Karpas-422 (cell line): ENCODE results near the gene MED7. TPM values are rescaled to one million over a fixed set of nuclear protein-coding genes. Genes with fewer than 3 reads are reported as not detected.

Source experiments
- DNase-seq: peaks from one replicate; pipeline ENCODE4 v3.0.0-alpha.2; 2015
- H2AFZ ChIP-seq: fragments of 200-600 bp; sonication (generic); 2 replicates; pipeline ENCODE4 v1.6.1; 2014; ENCODE audit warnings: antibody characterized with exemption, low read length, mixed read lengths
- H3K27ac ChIP-seq: fragments of 200-600 bp; sonication (generic); 2 replicates; pipeline ENCODE4 v1.5.1; 2014; ENCODE audit warnings: mild to moderate bottlenecking, low read length, moderate library complexity
- H3K27me3 ChIP-seq: fragments of 200-600 bp; sonication (generic); 2 replicates; pipeline ENCODE4 v1.6.1; 2014; ENCODE audit warnings: low read length, mixed read lengths
- H3K36me3 ChIP-seq: fragments of 200-600 bp; sonication (generic); 2 replicates; pipeline ENCODE4 v1.6.1; 2014; ENCODE audit warnings: low read length, mixed read lengths; ENCODE audit not compliant: insufficient read depth
- H3K4me1 ChIP-seq: fragments of 200-600 bp; sonication (generic); 2 replicates; pipeline ENCODE4 v1.6.1; 2014; ENCODE audit warnings: mild to moderate bottlenecking, low read length, mixed read lengths
- H3K4me2 ChIP-seq: fragments of 200-600 bp; sonication (generic); 2 replicates; pipeline ENCODE4 v1.6.1; 2014; ENCODE audit warnings: low read length, low read depth, mild to moderate bottlenecking; ENCODE audit not compliant: poor library complexity, severe bottlenecking
- H3K4me3 ChIP-seq: fragments of 200-600 bp; sonication (generic); 2 replicates; pipeline ENCODE4 v1.5.1; 2014; ENCODE audit warnings: mild to moderate bottlenecking, antibody characterized with exemption, low read length, mixed read lengths
- H3K79me2 ChIP-seq: fragments of 200-600 bp; sonication (generic); 2 replicates; pipeline ENCODE4 v1.6.1; 2014; ENCODE audit warnings: mild to moderate bottlenecking, low read length, mixed read lengths
- H3K9ac ChIP-seq: fragments of 200-600 bp; sonication (generic); 2 replicates; pipeline ENCODE4 v1.6.0; 2014; ENCODE audit warnings: low read length
- H3K9me2 ChIP-seq: fragments of 200-600 bp; sonication (generic), shearing (Covaris generic); replicated peaks from 2 replicates; pipeline ENCODE4 v1.6.0; 2014; ENCODE audit warnings: mild to moderate bottlenecking, low read length, moderate library complexity; ENCODE audit not compliant: insufficient read depth
- H3K9me3 ChIP-seq: fragments of 300-700, 200-600 bp; sonication (generic); 2 replicates; pipeline ENCODE4 v1.6.1; 2014; ENCODE audit warnings: low read length, mixed read lengths
- H4K20me1 ChIP-seq: fragments of 200-600 bp; sonication (generic); 2 replicates; pipeline ENCODE4 v1.6.1; 2014; ENCODE audit warnings: mild to moderate bottlenecking, antibody characterized with exemption, low read length, low read depth; ENCODE audit not compliant: insufficient read depth
- total RNA-seq: library from RNA; depleted of rRNA; stranded (reverse); fragments of >200 nt; shearing (Covaris generic); gene quantifications from 2 replicates; pipeline ENCODE4 v1.2.3, GENCODE V29; 2014; ENCODE audit warnings: low replicate concordance

The MED7 gene
- total RNA-seq, 1 experiment from 2014 or later, result 12.2 TPM

- Histone ChIP-seq H3K9me3 (no peaks in the 10 kb centered on the region), H3K27me3 (no peaks in the 10 kb centered on the region), H3K4me3 (no peak overlapping the region), H3K9ac (no peak overlapping the region), H3K79me2 (no peaks in the 10 kb centered on the region), H3K4me1 (peaks cover 4% of the 10 kb centered on the region; the same call in 1 of the 2 replicates), H2AFZ (no peak overlapping the region), H3K9me2 (no peaks in the 10 kb centered on the region), H3K36me3 (no peaks in the 10 kb centered on the region), H3K27ac (no peak overlapping the region), H3K4me2 (no peak overlapping the region), H4K20me1 (no peaks in the 10 kb centered on the region)
- DNase-seq, result peak; percentile 29
These were observed 14.7 kb upstream of the MED7 start for GRCh38 chr5:157157293-157157891.

- Histone ChIP-seq H3K9ac (no peak overlapping the region), H3K27me3 (no peaks in the 10 kb centered on the region), H3K4me1 (peaks cover 10% of the 10 kb centered on the region; the same call in 1 of the 2 replicates), H3K4me2 (no peak overlapping the region), H3K9me2 (no peaks in the 10 kb centered on the region), H2AFZ (0 out of 2 replicates have a peak overlapping the region, but pooled peaks have one; percentile 31), H3K9me3 (no peaks in the 10 kb centered on the region), H4K20me1 (no peaks in the 10 kb centered on the region), H3K4me3 (no peak overlapping the region), H3K36me3 (no peaks in the 10 kb centered on the region), H3K79me2 (no peaks in the 10 kb centered on the region), H3K27ac (no peak overlapping the region)
- peak; percentile 15 for DNase-seq
These were observed 12.6 kb upstream of the MED7 start for GRCh38 chr5:157155297-157155696.

GRCh38 chr5:157150995-157151394, 8.3 kb upstream of the MED7 start:
- H3K36me3 ChIP-seq, result no peaks in the 10 kb centered on the region
- H3K4me1 ChIP-seq, result peaks cover 20% of the 10 kb centered on the region
- no peaks in the 10 kb centered on the region for H3K27me3 ChIP-seq
- no peak overlapping the region for H3K4me2 ChIP-seq
- H3K9me3 ChIP-seq, result no peaks in the 10 kb centered on the region
- H3K4me3 ChIP-seq, result no peak overlapping the region
- H3K9me2 ChIP-seq, result no peaks in the 10 kb centered on the region
- H3K9ac ChIP-seq, result no peak overlapping the region
- H3K79me2 ChIP-seq, result no peaks in the 10 kb centered on the region
- peak; percentile 39 for DNase-seq
- H4K20me1 ChIP-seq, result no peaks in the 10 kb centered on the region
- H3K27ac ChIP-seq, result no peak overlapping the region
- peak overlapping the region; percentile 84 for H2AFZ ChIP-seq

- DNase-seq, result peak; percentile 94
- Histone ChIP-seq H2AFZ (no peak overlapping the region), H3K27ac (no peak overlapping the region)
These were observed 6.3 kb upstream of the MED7 start for GRCh38 chr5:157148734-157149615.

GRCh38 chr5:157143127-157143971, 684 bp upstream of the MED7 start:
- H3K36me3 ChIP-seq, result peaks cover 6% of the 10 kb centered on the region
- H3K4me3 ChIP-seq, result peak overlapping the region; percentile 86
- peak overlapping the region; percentile 76 for H3K27ac ChIP-seq
- peak; percentile 79 for DNase-seq
- peaks cover 17% of the 10 kb centered on the region for H3K4me1 ChIP-seq
- no peaks in the 10 kb centered on the region for H3K27me3 ChIP-seq
- peaks cover 19% of the 10 kb centered on the region for H3K79me2 ChIP-seq
- H3K9me2 ChIP-seq, result no peaks in the 10 kb centered on the region
- peak overlapping the region; percentile 98 for H3K4me2 ChIP-seq
- peak overlapping the region; percentile 82 for H3K9ac ChIP-seq
- peak overlapping the region; percentile 95 for H2AFZ ChIP-seq
- no peaks in the 10 kb centered on the region; the same call in 1 of the 2 replicates for H4K20me1 ChIP-seq
- no peaks in the 10 kb centered on the region for H3K9me3 ChIP-seq

More at GRCh38 chr5:157148734-157149615, 6.3 kb upstream of the MED7 start:
- H3K79me2 ChIP-seq, result no peaks in the 10 kb centered on the region
- no peak overlapping the region for H3K4me2 ChIP-seq
- H3K36me3 ChIP-seq, result no peaks in the 10 kb centered on the region
- no peaks in the 10 kb centered on the region for H3K27me3 ChIP-seq
- no peaks in the 10 kb centered on the region for H4K20me1 ChIP-seq
- no peak overlapping the region for H3K9ac ChIP-seq
- H3K4me1 ChIP-seq, result peaks cover 18% of the 10 kb centered on the region
- H3K9me3 ChIP-seq, result no peaks in the 10 kb centered on the region
- no peak overlapping the region for H3K4me3 ChIP-seq
- H3K9me2 ChIP-seq, result no peaks in the 10 kb centered on the region

- Histone ChIP-seq H3K9me3 (no peaks in the 10 kb centered on the region), H3K9me2 (no peaks in the 10 kb centered on the region), H3K4me1 (peaks cover 8% of the 10 kb centered on the region), H3K4me3 (no peak overlapping the region), H3K36me3 (peaks cover 16% of the 10 kb centered on the region), H3K79me2 (peaks cover 19% of the 10 kb centered on the region), H3K4me2 (no peak overlapping the region), H3K9ac (no peak overlapping the region), H3K27me3 (no peaks in the 10 kb centered on the region), H3K27ac (no peak overlapping the region), H2AFZ (no peak overlapping the region), H4K20me1 (peaks cover 10% of the 10 kb centered on the region)
- DNase-seq, result peak; percentile 31
These were observed 5.0 kb downstream of the MED7 start for GRCh38 chr5:157137691-157138090.

- no peaks in the 10 kb centered on the region for H3K27me3 ChIP-seq
- H3K9me3 ChIP-seq, result no peaks in the 10 kb centered on the region
- H3K36me3 ChIP-seq, result no peaks in the 10 kb centered on the region
- H3K4me3 ChIP-seq, result no peak overlapping the region
- DNase-seq, result no peak
- no peak overlapping the region for H3K27ac ChIP-seq
- no peaks in the 10 kb centered on the region for H3K79me2 ChIP-seq
- H4K20me1 ChIP-seq, result 0 out of 2 replicates have a peak, but pooled peaks cover 5% of the 10 kb centered on the region
- no peak overlapping the region for H2AFZ ChIP-seq
- peaks cover 8% of the 10 kb centered on the region for H3K4me1 ChIP-seq
- H3K9me2 ChIP-seq, result no peaks in the 10 kb centered on the region
- H3K4me2 ChIP-seq, result no peak overlapping the region
- no peak overlapping the region for H3K9ac ChIP-seq
These were observed 10.4 kb downstream of the MED7 start for GRCh38 chr5:157132281-157132612.

GRCh38 chr5:157130925-157131324, 11.7 kb downstream of the MED7 start:
- no peak overlapping the region for H3K9ac ChIP-seq
- H3K27ac ChIP-seq, result no peak overlapping the region
- H4K20me1 ChIP-seq, result 0 out of 2 replicates have a peak, but pooled peaks cover 5% of the 10 kb centered on the region
- H3K4me2 ChIP-seq, result no peak overlapping the region
- no peaks in the 10 kb centered on the region for H3K9me3 ChIP-seq
- no peaks in the 10 kb centered on the region for H3K36me3 ChIP-seq
- H2AFZ ChIP-seq, result no peak overlapping the region
- peaks cover 8% of the 10 kb centered on the region for H3K4me1 ChIP-seq
- DNase-seq, result peak; percentile 62
- no peaks in the 10 kb centered on the region for H3K9me2 ChIP-seq
- H3K79me2 ChIP-seq, result no peaks in the 10 kb centered on the region
- no peak overlapping the region for H3K4me3 ChIP-seq
- no peaks in the 10 kb centered on the region for H3K27me3 ChIP-seq
